H4 (cell line): ENCODE data around the gene ADAMTS12. TPM values are rescaled to one million over a fixed set of nuclear protein-coding genes. Genes with fewer than 3 reads are reported as not detected.
"Not testable (repeated sequence)": the region's sequence is repeated elsewhere in the genome, so short reads cannot be mapped to it uniquely, and the experiment has no call there.

ENCODE experiments used
- DNase-seq: peaks from one replicate; pipeline ENCODE4 v3.0.0-alpha.2; 2015; ENCODE audit warnings: low spot score
- total RNA-seq: library from RNA; depleted of rRNA; stranded (reverse); fragments of >200 nt; shearing (Covaris generic); gene quantifications from 2 replicates; pipeline ENCODE4 v1.2.3, GENCODE V29; 2014; rRNA removed

Gene ADAMTS12, protein sequence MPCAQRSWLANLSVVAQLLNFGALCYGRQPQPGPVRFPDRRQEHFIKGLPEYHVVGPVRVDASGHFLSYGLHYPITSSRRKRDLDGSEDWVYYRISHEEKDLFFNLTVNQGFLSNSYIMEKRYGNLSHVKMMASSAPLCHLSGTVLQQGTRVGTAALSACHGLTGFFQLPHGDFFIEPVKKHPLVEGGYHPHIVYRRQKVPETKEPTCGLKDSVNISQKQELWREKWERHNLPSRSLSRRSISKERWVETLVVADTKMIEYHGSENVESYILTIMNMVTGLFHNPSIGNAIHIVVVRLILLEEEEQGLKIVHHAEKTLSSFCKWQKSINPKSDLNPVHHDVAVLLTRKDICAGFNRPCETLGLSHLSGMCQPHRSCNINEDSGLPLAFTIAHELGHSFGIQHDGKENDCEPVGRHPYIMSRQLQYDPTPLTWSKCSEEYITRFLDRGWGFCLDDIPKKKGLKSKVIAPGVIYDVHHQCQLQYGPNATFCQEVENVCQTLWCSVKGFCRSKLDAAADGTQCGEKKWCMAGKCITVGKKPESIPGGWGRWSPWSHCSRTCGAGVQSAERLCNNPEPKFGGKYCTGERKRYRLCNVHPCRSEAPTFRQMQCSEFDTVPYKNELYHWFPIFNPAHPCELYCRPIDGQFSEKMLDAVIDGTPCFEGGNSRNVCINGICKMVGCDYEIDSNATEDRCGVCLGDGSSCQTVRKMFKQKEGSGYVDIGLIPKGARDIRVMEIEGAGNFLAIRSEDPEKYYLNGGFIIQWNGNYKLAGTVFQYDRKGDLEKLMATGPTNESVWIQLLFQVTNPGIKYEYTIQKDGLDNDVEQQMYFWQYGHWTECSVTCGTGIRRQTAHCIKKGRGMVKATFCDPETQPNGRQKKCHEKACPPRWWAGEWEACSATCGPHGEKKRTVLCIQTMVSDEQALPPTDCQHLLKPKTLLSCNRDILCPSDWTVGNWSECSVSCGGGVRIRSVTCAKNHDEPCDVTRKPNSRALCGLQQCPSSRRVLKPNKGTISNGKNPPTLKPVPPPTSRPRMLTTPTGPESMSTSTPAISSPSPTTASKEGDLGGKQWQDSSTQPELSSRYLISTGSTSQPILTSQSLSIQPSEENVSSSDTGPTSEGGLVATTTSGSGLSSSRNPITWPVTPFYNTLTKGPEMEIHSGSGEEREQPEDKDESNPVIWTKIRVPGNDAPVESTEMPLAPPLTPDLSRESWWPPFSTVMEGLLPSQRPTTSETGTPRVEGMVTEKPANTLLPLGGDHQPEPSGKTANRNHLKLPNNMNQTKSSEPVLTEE (N-terminal part only)
- total RNA-seq: 11.6 and 14.7 TPM in 2 replicates

DNA sequence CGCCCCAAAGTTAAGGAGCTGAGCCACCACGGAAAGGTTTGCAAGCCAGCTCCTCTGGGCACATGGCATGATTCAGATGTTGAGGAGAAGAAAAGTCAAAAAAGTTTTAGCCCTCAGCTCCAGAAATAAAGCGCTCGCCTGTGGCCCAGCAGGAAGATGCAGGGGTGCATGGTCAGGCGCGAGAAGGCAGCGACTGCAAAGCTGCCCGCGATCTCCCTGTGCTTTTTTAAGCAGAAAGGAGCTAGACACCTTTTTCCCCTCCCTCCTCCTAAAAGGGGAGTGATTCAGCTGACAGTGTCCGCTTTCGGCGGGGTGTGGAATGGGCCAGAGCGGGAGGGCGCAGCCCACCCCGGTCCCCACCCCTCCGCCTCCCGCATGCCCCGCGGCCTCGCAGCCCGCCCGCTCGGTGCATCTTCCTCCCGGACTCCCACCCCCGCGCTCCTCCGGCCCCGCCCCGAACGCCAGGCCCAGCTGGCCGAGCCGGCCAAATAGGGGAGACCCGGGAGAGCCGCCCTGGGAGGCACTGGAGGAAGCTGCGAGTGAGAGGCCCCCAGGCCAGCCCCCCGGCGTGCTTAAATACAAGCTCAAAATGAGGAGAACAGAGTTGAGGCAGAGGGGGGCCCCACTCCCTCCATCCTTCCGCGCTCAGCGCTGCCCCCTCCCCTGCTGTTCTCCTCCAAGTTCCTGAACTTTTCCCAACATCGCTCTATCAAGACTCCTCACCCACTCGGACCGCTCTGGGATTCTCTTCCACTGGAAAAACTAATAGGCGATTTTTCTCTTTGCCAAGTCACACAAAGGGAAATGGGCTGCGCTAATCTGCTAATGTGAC lies at the start of gene ADAMTS12:
ADAMTS12 (minus strand) TSS at position 203 of the 832 bp plus-strand sequence; CDS start at position 69, 134 bp downstream.
- peak; percentile 30 for DNase-seq

DNA sequence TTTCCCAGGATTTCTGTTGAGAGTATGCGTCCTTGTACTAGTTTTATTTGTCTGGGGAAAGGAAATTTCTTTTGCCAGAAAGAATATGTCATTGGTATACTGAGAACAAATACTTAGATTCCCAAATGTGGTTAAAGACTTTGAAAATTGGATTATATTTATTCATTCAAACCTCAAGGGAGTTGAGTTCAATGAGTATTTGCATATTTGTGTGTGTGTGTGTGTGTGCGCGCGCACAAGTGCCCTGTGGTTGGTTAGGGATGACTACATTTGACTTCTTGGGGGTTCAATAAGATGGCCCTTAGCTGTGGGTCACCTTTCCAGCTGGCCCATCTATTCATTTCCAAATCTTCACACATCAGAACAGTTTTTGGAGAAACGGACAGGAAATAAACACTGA lies 49.3 kb upstream of the ADAMTS12 start:
- no peak for DNase-seq

DNA sequence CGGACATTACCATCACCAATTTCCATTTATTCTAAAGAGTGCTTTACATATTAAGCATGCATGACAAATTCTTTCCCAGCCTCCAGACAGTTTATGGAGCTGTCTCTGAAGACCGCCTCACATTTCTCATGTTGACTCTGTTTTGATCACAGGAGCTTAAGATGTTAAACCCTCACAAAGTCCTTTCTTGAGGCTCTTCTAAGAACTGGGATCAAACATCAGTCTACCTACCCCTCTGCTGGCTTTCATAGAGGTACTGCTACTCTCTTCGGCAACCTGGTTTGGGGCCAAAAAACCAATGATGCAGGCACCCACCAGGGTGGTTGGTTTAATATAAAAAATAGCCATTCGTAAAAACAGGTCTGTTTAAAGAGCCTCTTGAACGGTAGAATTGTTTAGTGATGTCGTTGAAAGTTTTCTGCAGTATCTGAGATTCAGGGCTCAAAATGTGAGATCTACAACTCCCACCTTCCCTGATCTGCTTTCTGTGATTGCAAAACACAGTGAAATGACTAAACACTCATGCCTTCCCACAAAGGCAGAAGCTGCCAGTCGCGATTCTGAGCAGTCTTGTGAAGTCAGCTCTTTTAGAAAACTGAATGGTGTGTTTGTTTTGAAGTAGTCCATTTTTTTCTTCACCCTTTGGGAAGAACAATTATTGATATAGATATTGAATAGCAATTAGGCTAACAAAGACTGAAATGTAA lies 47.9 kb upstream of the ADAMTS12 start:
- no peak for DNase-seq

DNA sequence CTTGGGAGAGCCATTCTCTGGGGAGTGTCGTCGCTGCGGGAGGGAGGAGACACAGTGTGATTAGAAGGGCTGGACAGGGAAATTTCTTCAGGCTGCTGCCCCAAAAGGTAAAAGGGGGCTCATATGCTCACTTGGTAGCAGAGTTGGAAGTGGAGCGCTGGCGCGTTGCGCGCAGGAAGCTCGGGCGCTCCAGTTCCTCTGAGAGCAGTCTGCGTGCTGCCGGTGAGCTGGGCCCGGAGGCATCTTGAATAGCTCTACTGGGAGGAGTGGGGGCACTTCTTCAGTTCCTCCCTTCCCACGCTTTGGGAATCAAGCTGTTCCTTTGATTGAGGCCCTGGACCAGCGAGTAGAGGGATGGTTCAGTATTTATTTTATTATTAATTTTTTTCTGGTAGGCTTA lies 47.1 kb upstream of the ADAMTS12 start:
- DNase-seq: no peak

DNA sequence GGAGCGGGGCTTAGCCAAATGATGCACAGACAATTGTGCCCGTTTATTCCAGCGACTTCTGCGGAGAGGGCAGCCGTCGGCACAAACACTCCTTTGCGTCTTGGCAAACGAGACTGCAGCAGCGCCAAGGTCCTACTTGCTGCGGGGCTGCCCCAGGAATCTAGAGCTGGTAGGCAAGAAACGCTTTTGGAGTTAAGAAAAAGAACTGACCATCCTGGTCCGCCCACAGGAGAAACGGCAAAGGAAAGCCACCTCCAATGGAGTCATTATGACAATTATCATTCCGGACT lies 46.7 kb upstream of the ADAMTS12 start:
- no peak for DNase-seq

DNA sequence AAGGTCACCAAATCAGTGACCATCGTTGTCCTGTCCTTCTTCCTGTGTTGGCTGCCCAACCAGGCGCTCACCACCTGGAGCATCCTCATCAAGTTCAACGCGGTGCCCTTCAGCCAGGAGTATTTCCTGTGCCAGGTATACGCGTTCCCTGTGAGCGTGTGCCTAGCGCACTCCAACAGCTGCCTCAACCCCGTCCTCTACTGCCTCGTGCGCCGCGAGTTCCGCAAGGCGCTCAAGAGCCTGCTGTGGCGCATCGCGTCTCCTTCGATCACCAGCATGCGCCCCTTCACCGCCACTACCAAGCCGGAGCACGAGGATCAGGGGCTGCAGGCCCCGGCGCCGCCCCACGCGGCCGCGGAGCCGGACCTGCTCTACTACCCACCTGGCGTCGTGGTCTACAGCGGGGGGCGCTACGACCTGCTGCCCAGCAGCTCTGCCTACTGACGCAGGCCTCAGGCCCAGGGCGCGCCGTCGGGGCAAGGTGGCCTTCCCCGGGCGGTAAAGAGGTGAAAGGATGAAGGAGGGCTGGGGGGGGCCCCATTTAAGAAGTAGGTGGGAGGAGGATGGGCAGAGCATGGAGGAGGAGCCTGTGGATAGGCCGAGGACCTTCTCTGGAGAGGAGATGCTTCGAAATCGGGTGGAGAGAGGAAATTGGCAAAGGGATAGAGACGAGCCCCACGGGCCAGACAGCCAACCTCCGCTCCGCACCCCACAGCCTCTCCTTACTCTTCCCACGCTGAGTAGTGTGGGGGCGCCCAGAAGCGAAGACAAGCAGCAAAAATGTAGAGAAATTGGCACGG lies 46.1 kb upstream of the ADAMTS12 start:
- no peak for DNase-seq

DNA sequence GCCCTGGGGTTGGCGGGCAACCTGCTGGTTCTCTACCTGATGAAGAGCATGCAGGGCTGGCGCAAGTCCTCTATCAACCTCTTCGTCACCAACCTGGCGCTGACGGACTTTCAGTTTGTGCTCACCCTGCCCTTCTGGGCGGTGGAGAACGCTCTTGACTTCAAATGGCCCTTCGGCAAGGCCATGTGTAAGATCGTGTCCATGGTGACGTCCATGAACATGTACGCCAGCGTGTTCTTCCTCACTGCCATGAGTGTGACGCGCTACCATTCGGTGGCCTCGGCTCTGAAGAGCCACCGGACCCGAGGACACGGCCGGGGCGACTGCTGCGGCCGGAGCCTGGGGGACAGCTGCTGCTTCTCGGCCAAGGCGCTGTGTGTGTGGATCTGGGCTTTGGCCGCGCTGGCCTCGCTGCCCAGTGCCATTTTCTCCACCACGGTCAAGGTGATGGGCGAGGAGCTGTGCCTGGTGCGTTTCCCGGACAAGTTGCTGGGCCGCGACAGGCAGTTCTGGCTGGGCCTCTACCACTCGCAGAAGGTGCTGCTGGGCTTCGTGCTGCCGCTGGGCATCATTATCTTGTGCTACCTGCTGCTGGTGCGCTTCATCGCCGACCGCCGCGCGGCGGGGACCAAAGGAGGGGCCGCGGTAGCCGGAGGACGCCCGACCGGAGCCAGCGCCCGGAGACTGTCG lies 45.4 kb upstream of the ADAMTS12 start:
- DNase-seq: no peak

DNA sequence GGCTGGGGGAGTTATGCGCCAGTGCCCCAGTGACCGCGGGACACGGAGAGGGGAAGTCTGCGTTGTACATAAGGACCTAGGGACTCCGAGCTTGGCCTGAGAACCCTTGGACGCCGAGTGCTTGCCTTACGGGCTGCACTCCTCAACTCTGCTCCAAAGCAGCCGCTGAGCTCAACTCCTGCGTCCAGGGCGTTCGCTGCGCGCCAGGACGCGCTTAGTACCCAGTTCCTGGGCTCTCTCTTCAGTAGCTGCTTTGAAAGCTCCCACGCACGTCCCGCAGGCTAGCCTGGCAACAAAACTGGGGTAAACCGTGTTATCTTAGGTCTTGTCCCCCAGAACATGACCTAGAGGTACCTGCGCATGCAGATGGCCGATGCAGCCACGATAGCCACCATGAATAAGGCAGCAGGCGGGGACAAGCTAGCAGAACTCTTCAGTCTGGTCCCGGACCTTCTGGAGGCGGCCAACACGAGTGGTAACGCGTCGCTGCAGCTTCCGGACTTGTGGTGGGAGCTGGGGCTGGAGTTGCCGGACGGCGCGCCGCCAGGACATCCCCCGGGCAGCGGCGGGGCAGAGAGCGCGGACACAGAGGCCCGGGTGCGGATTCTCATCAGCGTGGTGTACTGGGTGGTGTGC lies 44.7 kb upstream of the ADAMTS12 start, which contains the start of gene RXFP3:
RXFP3 (plus strand) TSS at position 6 of the 636 bp plus-strand sequence; CDS start at position 361, 355 bp downstream.
- DNase-seq: no peak

DNA sequence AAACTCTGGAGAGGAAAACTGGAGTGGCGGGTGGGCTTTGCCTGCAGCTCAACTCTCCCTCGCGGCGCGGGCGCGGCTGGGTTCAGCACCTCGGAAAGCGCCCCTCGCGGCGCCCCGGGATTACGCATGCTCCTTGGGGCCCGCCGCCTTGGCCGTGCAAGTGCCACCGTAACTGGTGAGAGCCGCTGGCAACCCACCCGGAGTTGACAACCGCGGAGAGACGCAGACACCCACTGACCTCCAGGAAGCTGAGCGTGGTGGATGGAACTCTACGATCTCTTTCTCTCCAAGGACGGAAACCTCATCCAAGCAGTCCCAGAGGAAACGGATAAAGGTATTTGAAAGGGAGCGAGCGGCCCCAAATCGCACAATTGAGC lies 44.2 kb upstream of the ADAMTS12 start:
- no peak for DNase-seq

DNA sequence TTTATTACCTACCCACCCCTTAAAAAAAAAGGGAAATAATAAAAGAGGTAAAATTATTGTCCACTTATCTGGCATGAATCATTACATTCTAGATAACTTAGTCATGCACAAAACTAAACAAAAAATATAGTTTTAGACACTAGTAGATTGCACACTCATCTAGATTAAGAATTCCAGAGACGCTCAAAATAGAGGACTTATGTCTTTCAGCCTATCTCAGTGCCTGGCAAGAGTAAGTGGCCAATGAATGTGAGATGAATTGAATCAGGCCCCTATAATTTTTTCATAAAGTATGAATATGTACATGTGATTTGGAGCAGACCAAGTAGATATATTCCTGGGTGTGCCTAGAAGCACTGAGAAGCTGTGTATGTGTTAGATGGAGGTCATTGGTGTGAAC lies 42.4 kb upstream of the ADAMTS12 start:
- DNase-seq: no peak

DNA sequence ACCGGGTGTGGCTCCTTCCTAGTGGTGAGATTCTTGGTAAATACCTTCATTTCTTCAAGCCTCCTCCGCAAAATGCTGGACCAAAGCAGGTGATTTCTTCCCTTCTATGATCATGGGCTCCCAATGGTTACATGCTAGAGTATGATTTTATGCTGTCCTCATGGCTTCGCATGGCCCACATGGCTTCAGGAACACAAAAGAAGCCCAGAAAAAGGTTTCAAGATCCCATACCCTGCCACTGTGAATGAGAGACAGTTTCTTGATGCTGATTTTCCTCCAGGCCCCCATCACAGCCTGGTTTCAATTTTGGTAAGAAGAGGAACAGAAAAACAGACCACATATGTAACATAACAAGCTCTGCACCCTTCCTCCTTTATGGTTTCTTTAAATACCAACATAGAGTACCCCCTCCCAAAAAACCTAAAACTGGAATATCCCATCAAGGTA lies 42.0 kb upstream of the ADAMTS12 start:
- no peak for DNase-seq

DNA sequence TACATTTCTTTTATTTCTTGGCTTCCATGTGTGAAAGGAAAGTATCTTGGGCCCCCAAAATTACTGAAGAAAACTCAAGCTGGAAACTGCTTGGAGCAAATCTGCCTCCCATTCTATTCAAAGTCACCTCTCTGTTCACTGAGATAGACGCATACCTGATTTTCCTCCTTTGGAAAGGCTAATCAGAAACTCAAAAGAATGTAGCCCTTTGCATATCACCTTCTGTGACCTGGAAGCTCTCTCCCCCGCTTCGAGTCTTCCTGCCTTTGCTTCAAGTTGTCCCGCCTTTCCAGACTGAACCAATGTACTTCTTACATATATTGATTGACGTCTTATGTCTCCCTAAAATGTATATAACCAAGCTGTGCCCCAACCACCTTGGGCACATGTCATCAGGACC lies 39.3 kb upstream of the ADAMTS12 start:
- no peak for DNase-seq

DNA sequence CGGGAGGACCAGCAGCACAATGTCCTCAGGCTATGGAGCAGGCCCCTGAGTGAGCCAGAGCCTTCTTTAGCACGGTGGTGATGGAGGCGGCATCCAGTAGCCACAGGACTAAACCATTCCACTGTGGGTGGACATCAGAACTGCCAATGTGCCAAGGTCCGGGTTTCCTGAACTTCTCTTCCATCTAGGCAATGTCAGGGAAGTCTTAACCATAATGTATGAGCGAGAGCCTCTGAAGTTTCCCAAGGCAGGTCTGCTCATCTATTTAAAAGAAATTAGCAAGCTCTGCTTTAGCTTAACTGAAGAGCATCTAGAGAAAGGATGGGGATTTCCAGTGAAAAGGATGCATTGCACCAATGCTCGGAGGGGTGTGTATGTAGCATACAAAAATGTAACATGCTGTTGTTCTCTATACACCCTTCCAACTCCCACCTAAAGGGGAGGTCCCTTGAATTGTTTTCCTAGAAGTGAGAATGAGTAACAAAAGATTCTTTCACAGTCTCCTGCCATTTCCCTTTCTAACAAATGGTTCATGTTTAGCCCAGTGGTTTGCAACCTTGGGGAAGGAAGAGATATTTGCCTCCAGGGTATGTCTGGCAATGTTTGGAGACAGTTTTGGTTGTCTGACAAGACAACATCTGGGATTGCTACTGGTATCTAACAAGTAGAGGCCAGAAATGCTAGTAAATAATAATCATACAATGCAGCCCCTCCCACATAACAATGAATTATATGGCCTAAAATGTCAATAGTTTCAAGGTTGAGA lies 38.3 kb upstream of the ADAMTS12 start:
- no peak for DNase-seq

DNA sequence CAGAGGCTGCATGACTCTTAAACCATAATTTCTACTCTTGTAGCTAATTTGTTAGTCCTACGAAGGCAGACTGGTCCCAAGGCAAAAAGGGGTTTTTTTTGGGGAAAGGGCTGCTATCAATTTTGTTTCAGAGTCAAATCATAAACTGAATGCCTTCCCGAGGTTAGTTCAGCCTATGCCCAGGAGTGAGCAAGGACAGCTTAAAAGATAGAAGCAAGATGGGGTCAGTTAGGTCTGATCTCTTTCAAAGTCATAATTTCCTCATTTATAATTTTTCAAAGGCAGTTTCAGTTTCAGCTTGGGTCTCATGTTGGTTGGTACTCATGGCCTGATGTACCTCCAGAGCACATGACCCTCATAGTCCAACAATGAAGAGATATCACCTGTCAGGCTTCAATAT lies 36.5 kb upstream of the ADAMTS12 start:
- no peak for DNase-seq

DNA sequence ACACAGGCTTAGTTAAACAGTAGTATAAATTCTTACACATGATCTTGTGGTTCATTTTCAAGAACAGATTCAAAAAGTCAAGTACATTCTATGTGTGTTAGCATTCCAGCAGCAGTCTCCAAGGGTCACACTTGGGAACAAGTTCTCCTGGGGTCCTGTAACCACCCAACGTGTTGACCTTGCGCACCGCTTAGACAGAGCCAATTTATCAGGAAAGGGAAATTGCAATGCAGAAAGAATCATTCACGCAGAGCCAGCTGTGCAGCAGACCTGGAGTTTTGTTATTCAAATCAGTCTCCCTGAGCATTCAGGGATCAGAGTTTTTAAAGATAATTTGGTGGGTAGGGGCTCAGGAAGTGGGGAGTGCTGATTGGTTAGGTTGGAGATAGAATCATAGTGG lies 35.9 kb upstream of the ADAMTS12 start:
- no peak for DNase-seq

DNA sequence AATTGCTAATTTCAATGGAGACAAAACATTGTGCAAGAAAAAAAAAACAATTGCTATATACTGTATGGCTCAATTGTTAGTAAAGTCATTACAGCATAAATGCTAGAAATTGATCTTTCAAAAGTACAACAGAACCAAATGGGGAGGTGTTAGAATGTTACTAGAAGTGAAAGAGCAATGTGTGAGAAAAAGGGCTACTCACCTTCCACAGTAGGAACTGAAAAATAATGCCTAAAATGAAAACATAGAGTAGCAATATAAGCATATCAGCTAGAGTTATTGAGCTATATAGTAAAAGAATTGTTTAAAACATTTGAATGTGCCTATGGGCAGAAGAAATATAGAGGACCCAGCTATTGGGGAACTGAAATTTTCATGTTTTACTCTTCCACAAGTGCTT lies 33.5 kb upstream of the ADAMTS12 start:
- DNase-seq: no peak

DNA sequence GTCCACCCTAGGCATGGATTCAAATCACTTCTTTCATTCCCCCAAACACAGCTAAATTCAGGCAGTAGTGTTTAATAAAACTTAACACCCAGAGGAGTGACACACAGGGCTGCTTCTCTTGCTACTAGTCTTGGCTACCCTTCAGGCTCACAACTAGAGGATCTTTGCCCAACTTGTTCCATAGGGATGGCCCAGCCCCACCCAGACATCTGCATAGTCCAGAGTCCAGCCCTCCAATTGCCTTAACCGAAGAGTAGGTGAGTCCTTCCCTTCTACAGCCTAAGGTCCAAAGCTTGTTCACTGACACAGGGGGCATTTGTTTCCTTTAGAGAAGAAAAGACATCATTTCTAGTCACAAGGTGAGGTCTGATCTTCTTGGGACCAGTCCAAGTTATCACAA lies 29.2 kb upstream of the ADAMTS12 start:
- no peak for DNase-seq

DNA sequence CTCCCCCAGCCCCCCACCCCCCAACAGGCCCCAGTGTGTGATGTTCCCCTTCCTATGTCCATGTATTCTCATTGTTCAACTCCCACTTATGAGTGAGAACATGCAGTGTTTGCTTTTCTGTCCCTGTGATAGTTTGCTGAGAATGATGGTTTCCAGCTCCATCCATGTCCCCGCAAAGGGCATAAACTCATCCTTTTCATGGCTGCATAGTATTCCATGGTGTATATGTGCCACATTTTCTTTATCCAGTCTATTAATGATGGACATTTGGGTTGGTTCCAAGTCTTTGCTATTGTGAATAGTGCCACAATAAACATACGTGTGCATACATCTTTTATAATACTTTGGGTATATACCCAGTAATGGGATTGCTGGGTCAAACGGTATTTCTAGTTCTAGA lies 23.1 kb upstream of the ADAMTS12 start:
- not testable (repeated sequence) for DNase-seq
